ENCODE results near the gene CHIC1. TPM values are rescaled to one million over a fixed set of nuclear protein-coding genes. Genes with fewer than 3 reads are reported as not detected.
"Not testable (repeated sequence)": the region's sequence is repeated elsewhere in the genome, so short reads cannot be mapped to it uniquely, and the experiment has no call there.

Gene CHIC1
- total and polyA plus RNA-seq, 2 donors (not counting 1 experiment from before 2014, with no cell fraction given), result 8.6 to 9.1 TPM

DNA sequence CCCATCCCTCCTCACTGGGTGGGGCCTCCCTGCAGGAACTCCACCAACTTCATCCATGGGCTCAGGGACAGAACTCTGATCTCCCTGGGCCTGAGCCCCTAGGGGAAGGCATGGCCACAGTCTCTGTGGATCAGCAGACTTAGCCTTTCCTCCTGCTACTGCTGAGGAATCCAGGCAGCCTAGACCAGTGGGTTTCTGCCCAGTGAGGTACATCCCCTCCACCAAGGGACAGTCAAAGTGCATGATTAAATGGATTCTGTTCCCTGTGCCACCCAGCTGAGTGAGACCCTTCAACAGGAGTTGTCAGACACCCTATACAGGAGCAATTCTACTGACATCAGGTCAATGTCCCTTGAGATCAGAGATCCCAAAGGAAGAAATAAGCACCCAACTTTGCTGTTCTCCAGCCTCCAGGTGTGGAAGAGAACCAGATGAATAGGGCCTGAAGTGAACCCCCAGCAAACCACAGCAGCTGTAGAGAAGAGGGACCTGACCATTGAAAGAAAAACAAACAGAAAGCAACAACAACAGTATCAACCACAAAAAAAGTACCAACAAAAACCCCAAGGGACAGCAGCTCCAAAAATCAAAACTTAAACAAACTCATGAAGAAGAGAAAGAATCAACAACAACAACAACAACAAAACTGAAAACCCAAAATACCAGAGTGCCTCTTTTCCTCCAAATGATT is 84.8 kb downstream of the CHIC1 start:
- no peaks in the 10 kb centered on the region for H3K4me1 ChIP-seq (ENCODE audit: control insufficient read depth, extremely low read depth, insufficient read depth, low read length)
- H2AFZ ChIP-seq (ENCODE audit: low read length), result no peak overlapping the region
- no peaks in the 10 kb centered on the region for H4K20me1 ChIP-seq (ENCODE audit: control insufficient read depth, extremely low read depth, insufficient read depth, low read length)
- TF ChIP-seq CTCF (conservative IDR thresholded peaks at IDR 0.05 in 1 of 2, IDR thresholded peaks at IDR 0.05 in 1 of 2; ENCODE audit: low read depth in 1 of 2, low read length in 2 of 2) (no peak), EZH2 (IDR thresholded peaks at IDR 0.05; ENCODE audit: low read length, missing control alignments) (no peak)
- no peak overlapping the region for H3K4me2 ChIP-seq (ENCODE audit: extremely low read depth, insufficient read depth, low read length)
- H3K9me3 ChIP-seq (ENCODE audit: control insufficient read depth, insufficient read depth, low read depth, low read length), result no peaks in the 10 kb centered on the region
- H3K27me3 ChIP-seq (ENCODE audit: control insufficient read depth, insufficient read depth, low read length), result no peaks in the 10 kb centered on the region
- no peaks in the 10 kb centered on the region for H3K79me2 ChIP-seq (ENCODE audit: control insufficient read depth, insufficient read depth, low read length)
- no peaks in the 10 kb centered on the region for H3K36me3 ChIP-seq (ENCODE audit: control insufficient read depth, insufficient read depth, low read length)
- H3K27ac ChIP-seq (ENCODE audit: insufficient read depth, low read length), result no peak overlapping the region
- no peak overlapping the region for H3K4me3 ChIP-seq (replicated peaks in 1 of 4; ENCODE audit: control extremely low read depth in 1 of 4, insufficient read depth in 1 of 4, low read depth in 3 of 4, low read length in 4 of 4)
- H3K9ac ChIP-seq (ENCODE audit: insufficient read depth, low read length), result no peak overlapping the region
- DNase-seq (ENCODE audit: low read depth in 2 of 2), result no peak

DNA sequence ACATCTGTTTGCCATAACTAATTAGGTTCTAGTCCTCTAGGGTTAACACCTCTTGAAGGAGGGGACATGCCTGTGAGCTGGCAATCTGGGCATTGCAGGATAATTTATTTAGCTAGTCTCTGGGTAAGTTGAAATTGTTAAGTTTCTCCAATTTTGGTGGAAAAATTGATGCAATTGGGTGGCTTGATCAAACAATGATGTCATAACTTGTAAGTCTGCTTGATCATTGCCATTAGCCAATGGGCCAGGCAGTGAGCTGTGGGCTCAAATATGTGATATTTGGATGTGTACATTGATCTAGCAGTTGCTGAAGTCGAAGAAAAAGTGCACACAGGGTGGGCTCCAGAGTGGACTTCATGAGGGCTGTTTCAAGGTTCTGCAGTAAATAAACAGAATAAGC is 98.3 kb downstream of the CHIC1 start:
- not testable (repeated sequence) for H3K4me1 ChIP-seq (ENCODE audit: control insufficient read depth, extremely low read depth, insufficient read depth, low read length); H3K9me3 ChIP-seq (ENCODE audit: control insufficient read depth, insufficient read depth, low read depth, low read length); H3K4me3 ChIP-seq (replicated peaks in 1 of 4; ENCODE audit: control extremely low read depth in 1 of 4, insufficient read depth in 1 of 4, low read depth in 3 of 4, low read length in 4 of 4); H3K9ac ChIP-seq (ENCODE audit: insufficient read depth, low read length); H3K27me3 ChIP-seq (ENCODE audit: control insufficient read depth, insufficient read depth, low read length); H4K20me1 ChIP-seq (ENCODE audit: control insufficient read depth, extremely low read depth, insufficient read depth, low read length); H3K4me2 ChIP-seq (ENCODE audit: extremely low read depth, insufficient read depth, low read length); H3K79me2 ChIP-seq (ENCODE audit: control insufficient read depth, insufficient read depth, low read length); H3K36me3 ChIP-seq (ENCODE audit: control insufficient read depth, insufficient read depth, low read length); H3K27ac ChIP-seq (ENCODE audit: insufficient read depth, low read length); DNase-seq (ENCODE audit: low read depth in 2 of 2); H2AFZ ChIP-seq (ENCODE audit: low read length)

DNA sequence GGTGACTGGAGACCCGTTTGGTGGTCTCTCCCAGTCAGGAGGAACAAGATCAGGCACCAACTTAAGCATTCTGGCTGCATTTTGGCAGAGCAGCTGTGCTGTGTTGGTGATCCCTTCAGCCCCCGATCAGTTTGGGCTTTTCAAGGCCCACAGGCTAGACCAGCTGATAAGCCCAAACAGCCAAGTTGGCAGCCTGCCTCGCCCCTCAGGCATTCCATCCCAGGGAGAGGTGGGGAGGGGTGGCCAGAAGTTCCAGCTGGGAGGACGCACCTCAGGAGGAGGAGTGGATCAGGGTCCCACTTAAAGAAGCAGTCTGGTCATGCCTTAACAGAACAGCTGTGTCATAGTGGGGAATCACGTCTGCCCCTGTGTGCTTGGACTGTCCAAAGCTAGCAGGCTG is 105.8 kb downstream of the CHIC1 start:
- Histone ChIP-seq H3K36me3 (ENCODE audit: control insufficient read depth, insufficient read depth, low read length) (no peaks in the 10 kb centered on the region), H3K79me2 (ENCODE audit: control insufficient read depth, insufficient read depth, low read length) (no peaks in the 10 kb centered on the region), H3K9me3 (ENCODE audit: control insufficient read depth, insufficient read depth, low read depth, low read length) (no peaks in the 10 kb centered on the region), H3K27me3 (ENCODE audit: control insufficient read depth, insufficient read depth, low read length) (no peaks in the 10 kb centered on the region), H3K9ac (ENCODE audit: insufficient read depth, low read length) (no peak overlapping the region), H4K20me1 (ENCODE audit: control insufficient read depth, extremely low read depth, insufficient read depth, low read length) (no peaks in the 10 kb centered on the region), H3K4me2 (ENCODE audit: extremely low read depth, insufficient read depth, low read length) (no peak overlapping the region), H3K27ac (ENCODE audit: insufficient read depth, low read length) (no peak overlapping the region), H2AFZ (ENCODE audit: low read length) (no peak overlapping the region), H3K4me3 (replicated peaks in 1 of 4; ENCODE audit: control extremely low read depth in 1 of 4, insufficient read depth in 1 of 4, low read depth in 3 of 4, low read length in 4 of 4) (no peak overlapping the region), H3K4me1 (ENCODE audit: control insufficient read depth, extremely low read depth, insufficient read depth, low read length) (no peaks in the 10 kb centered on the region)
- peak in 1 of 2 donors; percentile 49 for DNase-seq (ENCODE audit: low read depth in 2 of 2)
- TF ChIP-seq CTCF (conservative IDR thresholded peaks at IDR 0.05 in 1 of 2, IDR thresholded peaks at IDR 0.05 in 1 of 2; ENCODE audit: low read depth in 1 of 2, low read length in 2 of 2) (no peak), EZH2 (IDR thresholded peaks at IDR 0.05; ENCODE audit: low read length, missing control alignments) (no peak)

All from fibroblast of lung (primary cell).